COR-L47 (cell line): Measurements from ENCODE around the gene SMYD3.
"Not testable (repeated sequence)": the region's sequence is repeated elsewhere in the genome, so short reads cannot be mapped to it uniquely, and the experiment has no call there.

Source experiments
- DNase-seq: peaks from one replicate; lab custom pipeline; 2025; lab: John Stamatoyannopoulos, UW

Gene SMYD3

DNA sequence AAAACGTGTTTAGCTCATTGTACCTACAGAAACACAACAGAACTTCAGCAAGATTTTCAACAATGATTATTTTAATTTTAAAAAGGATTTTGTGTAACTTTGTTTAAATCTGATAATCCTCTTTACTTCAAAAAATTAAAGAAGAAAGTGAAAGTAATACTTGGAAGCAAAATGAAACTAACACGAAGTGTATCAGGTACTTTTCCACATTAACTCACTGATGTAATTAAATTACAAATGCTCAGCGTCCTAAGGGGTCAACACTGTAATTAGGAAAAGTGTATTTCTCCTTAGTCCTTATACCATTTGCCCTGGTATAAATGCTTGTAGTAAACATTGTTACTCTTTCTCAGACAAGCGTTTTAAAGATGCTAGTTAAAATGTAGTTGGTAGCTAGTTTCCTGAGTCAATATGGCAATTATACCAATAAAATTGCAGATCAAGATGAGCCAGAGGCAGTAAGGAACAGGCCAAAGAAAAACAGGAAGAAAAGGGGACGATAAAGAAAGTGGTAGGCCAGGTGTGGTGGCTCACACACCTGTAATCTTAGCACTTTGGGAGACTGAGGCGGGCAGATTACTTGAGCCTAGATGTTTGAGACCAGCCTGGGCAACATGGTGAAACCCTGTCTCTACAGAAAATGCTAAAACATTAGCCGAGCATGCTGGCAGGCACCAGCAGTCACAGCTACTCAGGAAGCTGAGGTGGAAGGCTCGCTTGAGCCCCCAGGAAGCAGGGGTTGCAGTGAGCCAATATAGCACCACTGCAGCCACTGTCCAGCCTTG, 553.0 kb downstream of the SMYD3 start:
- DNase-seq: no peak

GRCh38 chr1:245952383-245953026, 554.6 kb downstream of the SMYD3 start:
- no peak for DNase-seq

GRCh38 chr1:245948786-245949185, 558.3 kb downstream of the SMYD3 start:
- no peak for DNase-seq

- DNase-seq: no peak
Observed at GRCh38 chr1:245946905-245947304, 560.2 kb downstream of the SMYD3 start.

- DNase-seq: not testable (repeated sequence)
Observed at GRCh38 chr1:245945136-245945535, 561.9 kb downstream of the SMYD3 start.

DNA sequence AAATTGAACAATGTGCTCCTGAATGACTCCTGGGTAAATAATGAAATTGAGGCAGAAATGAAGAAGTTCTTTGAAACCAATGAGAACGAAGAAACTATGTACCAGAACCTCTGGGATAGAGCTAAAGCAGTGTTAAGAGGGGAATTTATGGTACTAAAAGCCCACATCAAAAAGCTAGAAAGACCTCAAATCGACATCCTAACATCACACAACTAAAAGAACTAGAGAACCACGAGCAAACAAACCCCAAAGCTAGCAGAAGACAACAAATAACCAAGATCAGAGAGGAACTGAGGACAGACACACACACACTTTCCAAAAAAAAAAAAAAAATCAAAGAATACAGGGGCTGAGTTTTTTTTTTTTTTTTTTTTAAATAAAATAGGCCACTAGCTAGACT, 564.2 kb downstream of the SMYD3 start:
- no peak for DNase-seq

DNA sequence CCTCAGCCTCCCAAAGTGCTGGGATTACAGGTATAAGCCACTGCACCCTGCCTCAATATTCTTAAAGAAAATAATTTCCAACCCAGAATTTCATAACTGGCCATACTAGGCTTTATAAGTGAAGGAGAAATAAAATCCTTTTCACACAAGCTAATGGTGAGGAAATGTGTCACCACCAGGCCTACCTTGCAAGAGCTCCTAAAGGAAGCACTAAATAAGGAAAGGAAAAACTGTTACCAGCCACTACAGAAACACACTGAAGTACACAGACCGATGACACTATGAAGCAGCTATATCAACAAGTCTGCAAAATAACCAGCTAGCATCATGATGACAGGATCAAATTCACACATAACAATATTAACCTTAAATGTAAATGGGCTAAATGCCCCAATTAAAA, 565.3 kb downstream of the SMYD3 start:
- not testable (repeated sequence) for DNase-seq

DNA sequence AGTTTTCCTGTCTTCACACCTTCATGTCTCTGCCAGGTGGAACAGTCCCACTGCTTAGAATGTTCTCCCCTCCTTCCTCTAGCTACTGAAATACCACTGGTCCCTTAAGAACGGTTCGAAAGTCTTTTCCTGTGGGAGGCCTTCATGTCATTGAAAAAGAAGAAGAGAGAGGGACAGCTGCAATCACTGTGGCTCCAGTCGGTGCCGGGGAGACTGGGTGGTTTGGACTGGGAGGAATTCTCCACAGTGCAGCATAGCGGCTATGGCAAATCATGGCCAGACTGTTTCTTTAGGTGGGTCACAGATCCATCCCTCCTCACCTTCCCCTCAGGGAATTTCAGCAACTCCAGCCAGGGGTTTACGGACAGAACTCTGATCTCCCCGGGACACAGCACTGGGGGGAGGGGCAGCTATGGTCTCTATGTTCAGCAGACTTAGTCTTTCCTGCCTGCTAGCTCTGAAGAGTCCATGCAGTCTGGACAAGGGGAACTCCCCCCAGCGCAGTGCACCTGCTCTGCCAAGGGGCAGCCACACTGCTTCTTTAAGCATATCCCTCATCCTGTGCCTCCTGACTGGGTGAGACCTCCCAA, 567.2 kb downstream of the SMYD3 start:
- no peak for DNase-seq

- no peak for DNase-seq
Observed at GRCh38 chr1:245938046-245938435, 569.0 kb downstream of the SMYD3 start.

DNA sequence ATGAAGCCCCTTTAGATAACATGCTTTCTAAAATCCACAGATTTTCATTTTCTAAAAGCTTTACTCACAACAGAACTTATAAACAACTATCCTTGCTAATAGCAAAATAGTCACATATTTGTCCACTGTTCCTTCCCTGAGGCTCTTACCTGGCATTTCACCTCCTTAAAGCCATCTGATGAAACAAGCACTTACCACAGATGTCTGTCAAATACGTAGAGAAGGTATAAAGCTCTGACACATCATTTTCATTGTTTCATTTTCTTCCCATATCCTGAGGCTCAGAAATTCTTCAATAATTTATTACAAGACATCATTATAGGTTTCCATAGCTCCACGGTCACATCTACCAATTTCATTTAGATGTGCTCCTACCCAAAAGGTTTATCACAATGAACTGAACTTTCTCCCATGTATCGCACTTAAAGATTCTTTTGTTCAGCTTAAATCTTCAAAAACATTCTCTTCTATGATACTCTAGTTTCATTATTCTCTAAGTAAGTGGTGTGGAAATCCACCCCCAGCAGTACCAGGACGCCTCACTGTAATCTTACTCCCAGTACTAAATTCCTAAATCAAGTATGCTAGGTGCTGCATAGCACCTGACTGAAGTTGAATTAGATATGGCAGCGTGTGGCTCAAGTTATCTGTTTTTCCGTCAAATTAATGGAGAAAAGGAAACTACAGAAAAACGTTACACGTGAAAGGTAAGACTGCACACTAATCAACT, 569.6 kb downstream of the SMYD3 start:
- DNase-seq: no peak

GRCh38 chr1:245934409-245934808, 572.7 kb downstream of the SMYD3 start:
- DNase-seq: no peak

DNA sequence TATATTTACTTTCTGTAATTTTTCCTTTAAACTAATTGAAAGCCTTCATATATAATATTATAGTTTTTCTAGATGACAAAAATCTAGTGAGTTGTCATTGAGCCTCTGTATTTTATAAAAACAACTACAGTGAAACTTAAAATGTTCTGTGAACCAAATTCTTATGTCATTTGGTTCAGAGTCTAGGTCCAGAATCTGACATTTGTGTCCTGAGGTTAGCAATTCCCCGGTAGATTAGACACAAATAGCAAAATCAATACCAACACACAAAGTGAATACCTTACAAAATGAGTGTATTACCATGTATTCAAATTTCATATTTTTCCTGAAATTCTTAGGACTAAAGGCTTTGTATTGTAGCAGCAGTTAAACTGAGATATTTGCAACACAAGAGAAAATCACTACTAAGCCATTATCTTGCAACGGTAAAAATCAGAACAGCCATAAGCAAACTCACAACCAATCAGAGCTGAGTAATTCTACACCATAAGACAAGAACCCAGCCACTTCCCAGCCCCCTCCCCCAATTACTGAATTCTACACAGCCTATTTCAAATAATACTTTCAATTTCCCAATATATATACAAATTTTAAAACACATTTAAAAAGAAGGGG, 573.5 kb downstream of the SMYD3 start:
- no peak for DNase-seq

- DNase-seq: no peak
Observed at GRCh38 chr1:245932302-245932972, 574.6 kb downstream of the SMYD3 start.

- no peak for DNase-seq
Observed at GRCh38 chr1:245931450-245931849, 575.6 kb downstream of the SMYD3 start.

- no peak for DNase-seq
Observed at GRCh38 chr1:245929224-245929623, 577.9 kb downstream of the SMYD3 start.

GRCh38 chr1:245926888-245927287, 580.2 kb downstream of the SMYD3 start:
- no peak for DNase-seq

DNA sequence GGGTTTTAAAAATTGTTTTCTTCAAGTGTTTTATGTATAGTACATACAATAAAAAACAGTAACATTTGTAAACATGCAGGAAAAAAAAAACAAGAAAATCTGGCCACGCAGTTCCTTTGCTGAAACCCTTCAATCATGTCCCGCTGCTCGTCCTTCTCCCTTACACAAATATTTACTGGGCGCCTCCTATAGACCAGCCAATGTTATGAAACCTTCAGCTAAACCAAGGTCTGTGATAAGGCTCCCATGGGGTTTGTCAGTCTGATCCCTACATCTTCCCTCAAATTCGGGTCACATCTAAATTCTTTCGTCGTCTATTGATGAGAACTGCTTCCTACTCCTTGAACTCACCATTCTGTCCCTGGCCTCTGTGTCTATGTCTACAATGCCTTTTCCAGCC, 583.9 kb downstream of the SMYD3 start:
- no peak for DNase-seq

DNA sequence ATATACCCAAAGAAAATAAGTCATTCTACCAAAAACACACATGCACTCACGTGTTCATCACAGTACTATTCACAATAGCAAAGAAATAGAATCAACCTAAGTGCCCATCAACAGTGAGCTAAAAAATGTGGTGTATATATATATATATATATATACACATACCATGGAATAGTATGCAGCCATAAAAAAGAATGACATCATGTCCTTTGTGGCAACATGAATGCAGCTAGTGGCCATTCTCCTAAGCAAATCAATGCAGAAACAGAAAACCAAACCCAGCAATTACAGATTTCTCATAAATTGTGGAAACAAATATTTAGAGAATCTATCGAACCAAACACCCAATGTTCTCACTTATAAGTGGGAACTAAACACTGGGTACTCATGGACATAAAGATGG, 585.7 kb downstream of the SMYD3 start:
- no peak for DNase-seq

DNA sequence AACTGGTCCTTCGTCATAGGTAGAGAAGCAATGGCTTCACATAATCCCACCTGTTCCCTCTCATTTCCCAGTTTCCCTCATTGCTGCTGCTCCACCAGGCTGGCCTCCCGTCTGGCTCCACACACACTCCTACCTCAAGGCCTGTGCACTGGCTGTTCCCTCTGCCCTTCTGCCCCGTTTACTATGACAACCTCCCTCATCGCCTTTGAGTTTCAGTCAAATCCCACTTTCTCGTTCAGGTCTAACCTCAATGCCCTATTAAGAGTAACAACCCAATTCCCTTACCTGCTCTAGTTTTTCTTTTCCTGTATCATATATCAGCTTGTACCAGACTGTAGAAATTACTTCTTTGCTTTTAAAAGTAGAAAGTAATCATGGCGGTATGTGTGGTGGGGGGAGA, 589.7 kb downstream of the SMYD3 start:
- DNase-seq: no peak

DNA sequence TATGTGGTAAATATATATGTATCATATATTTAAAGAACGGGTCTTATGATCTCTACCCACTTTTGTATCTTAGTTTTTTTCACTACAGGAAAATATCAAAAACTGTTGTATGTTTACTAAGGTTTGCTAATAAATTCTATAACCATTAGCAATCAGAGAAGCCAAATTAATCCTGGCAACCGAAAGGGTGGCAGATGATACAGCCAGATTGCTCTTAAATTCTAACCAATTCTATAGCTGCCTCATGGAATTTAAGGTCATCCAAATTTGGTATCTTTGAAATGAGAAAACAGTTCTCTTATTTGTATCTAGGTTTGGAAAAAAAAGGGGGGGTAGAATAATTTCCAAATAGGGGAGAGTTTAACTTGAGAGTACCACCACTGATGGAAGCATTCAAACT, 591.2 kb downstream of the SMYD3 start:
- DNase-seq: no peak

DNA sequence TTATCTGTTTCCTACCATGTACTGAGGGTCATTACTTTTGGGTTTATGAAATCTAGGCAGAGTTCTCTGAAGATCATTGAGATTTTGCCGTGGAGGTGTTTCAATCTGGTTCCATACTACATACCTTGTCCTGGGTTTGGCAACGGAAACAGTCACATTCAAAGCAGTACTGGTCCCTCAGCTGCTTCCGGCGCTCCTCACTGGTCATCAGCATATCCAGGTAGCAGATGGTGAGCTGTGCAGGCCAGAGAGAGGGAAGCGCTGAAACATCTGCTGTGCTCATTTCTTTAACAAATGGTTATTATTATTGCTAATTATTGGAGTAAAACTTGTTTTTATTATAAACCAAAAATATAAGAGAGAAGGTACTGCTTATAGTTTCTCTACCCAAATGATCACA, 591.7 kb downstream of the SMYD3 start:
- DNase-seq: no peak

- DNase-seq: no peak
Observed at GRCh38 chr1:245908543-245908942, 598.5 kb downstream of the SMYD3 start.
